ENCODE data around the gene JAG2.

- no peak for TF ChIP-seq CTCF (IDR thresholded peaks at IDR 0.05)
- no peak for TF ChIP-seq POLR2A (IDR thresholded peaks at IDR 0.05)
Measured at GRCh38 chr14:105196265-105196960, 27.8 kb upstream of the JAG2 start.
